Measurements from ENCODE around the gene C8G. TPM values are rescaled to one million over a fixed set of nuclear protein-coding genes. Genes with fewer than 3 reads are reported as not detected.

Gene C8G
- total RNA-seq, 1 experiment from 2014 or later, result 0.77 TPM

GRCh38 chr9:136977649-136978072 lies 32.6 kb downstream of the C8G start:
- Histone ChIP-seq H3K9me2 (replicated peaks; ENCODE audit: low read length) (no peaks in the 10 kb centered on the region), H3K9ac (ENCODE audit: low read length) (no peak overlapping the region), H4K20me1 (ENCODE audit: low read length) (no peaks in the 10 kb centered on the region), H3K9me3 (ENCODE audit: low read length) (no peaks in the 10 kb centered on the region), H2AFZ (ENCODE audit: low read length) (no peak overlapping the region), H3K27me3 (ENCODE audit: low read length) (no peaks in the 10 kb centered on the region), H3K36me3 (ENCODE audit: low read depth, low read length) (no peaks in the 10 kb centered on the region), H3K4me3 (ENCODE audit: low read length) (no peak overlapping the region), H3K4me2 (ENCODE audit: low read length) (no peak overlapping the region), H3K27ac (ENCODE audit: low read length) (no peak overlapping the region), H3F3A (ENCODE audit: low read length, unreplicated experiment) (no peaks in the 10 kb centered on the region), H3K79me2 (ENCODE audit: low read length) (no peaks in the 10 kb centered on the region), H3K4me1 (ENCODE audit: insufficient read depth, low read length) (no peaks in the 10 kb centered on the region)
- ChIA-PET CTCF (interaction anchor here (0.6 kb wide), 3 partner anchors 173 to 482 kb away, joined by 5 to 6 read pairs (median 5); no protein-coding TSS in a partner anchor), POLR2A (ENCODE audit: unreplicated experiment) (no interaction called here)
- ATAC-seq (no peak), DNase-seq (no peak)
- TF ChIP-seq EZH2 (IDR thresholded peaks at IDR 0.05; ENCODE audit: low read length, unreplicated experiment), result no peak
- no peak for TF ChIP-seq CTCF (conservative IDR thresholded peaks at IDR 0.05; ENCODE audit: low read depth, low read length)
- TF ChIP-seq EZH2phosphoT487 (IDR thresholded peaks at IDR 0.05; ENCODE audit: borderline replicate concordance, low read length), result no peak
- BruUV-seq (replicated peaks), result no TSS peak
- intact Hi-C loops (cut with micrococcal nuclease), result no loop called here

GRCh38 chr9:136978073-136978864 lies 33.2 kb downstream of the C8G start:
- Histone ChIP-seq H3K4me2 (ENCODE audit: low read length) (no peak overlapping the region), H3K4me3 (ENCODE audit: low read length) (no peak overlapping the region), H3K27me3 (ENCODE audit: low read length) (no peaks in the 10 kb centered on the region), H2AFZ (ENCODE audit: low read length) (no peak overlapping the region), H3F3A (ENCODE audit: low read length, unreplicated experiment) (no peaks in the 10 kb centered on the region), H4K20me1 (ENCODE audit: low read length) (no peaks in the 10 kb centered on the region), H3K27ac (ENCODE audit: low read length) (no peak overlapping the region), H3K4me1 (ENCODE audit: insufficient read depth, low read length) (no peaks in the 10 kb centered on the region), H3K9ac (ENCODE audit: low read length) (no peak overlapping the region), H3K9me3 (ENCODE audit: low read length) (no peaks in the 10 kb centered on the region), H3K9me2 (replicated peaks; ENCODE audit: low read length) (no peaks in the 10 kb centered on the region), H3K36me3 (ENCODE audit: low read depth, low read length) (no peaks in the 10 kb centered on the region), H3K79me2 (ENCODE audit: low read length) (no peaks in the 10 kb centered on the region)
- intact Hi-C loops (cut with micrococcal nuclease), result no loop called here
- no TSS peak for BruUV-seq (replicated peaks)
- peak; percentile 16 for DNase-seq
- ATAC-seq, result no peak
- POLR2A ChIA-PET (ENCODE audit: unreplicated experiment), result interaction anchor here (0.6 kb wide), 1 partner anchor 252 kb away, joined by 7 read pairs; no protein-coding TSS in a partner anchor
- CTCF ChIA-PET, result interaction anchor here (0.6 kb wide), 3 partner anchors 173 to 481 kb away, joined by 5 to 6 read pairs (median 5); no protein-coding TSS in a partner anchor
- TF ChIP-seq CTCF (conservative IDR thresholded peaks at IDR 0.05; ENCODE audit: low read depth, low read length), result no peak
- no peak for TF ChIP-seq EZH2 (IDR thresholded peaks at IDR 0.05; ENCODE audit: low read length, unreplicated experiment)
- no peak for TF ChIP-seq EZH2phosphoT487 (IDR thresholded peaks at IDR 0.05; ENCODE audit: borderline replicate concordance, low read length)

Measured in PC-3 (cell line).